GM18508 (cell line): ENCODE results near the gene CHST15.
"Not testable (repeated sequence)": the region's sequence is repeated elsewhere in the genome, so short reads cannot be mapped to it uniquely, and the experiment has no call there.

ENCODE experiments used
- ATAC-seq: cut with Tn5 transposase; IDR thresholded peaks from one replicate; pipeline ENCODE4 v1.9.1; 2021; ENCODE audit warnings: moderate number of reproducible peaks; ENCODE audit not compliant: insufficient read depth, unreplicated experiment

CHST15 gene

GRCh38 chr10:124048371-124049290, 44.8 kb downstream of the CHST15 start:
- no peak for ATAC-seq

DNA sequence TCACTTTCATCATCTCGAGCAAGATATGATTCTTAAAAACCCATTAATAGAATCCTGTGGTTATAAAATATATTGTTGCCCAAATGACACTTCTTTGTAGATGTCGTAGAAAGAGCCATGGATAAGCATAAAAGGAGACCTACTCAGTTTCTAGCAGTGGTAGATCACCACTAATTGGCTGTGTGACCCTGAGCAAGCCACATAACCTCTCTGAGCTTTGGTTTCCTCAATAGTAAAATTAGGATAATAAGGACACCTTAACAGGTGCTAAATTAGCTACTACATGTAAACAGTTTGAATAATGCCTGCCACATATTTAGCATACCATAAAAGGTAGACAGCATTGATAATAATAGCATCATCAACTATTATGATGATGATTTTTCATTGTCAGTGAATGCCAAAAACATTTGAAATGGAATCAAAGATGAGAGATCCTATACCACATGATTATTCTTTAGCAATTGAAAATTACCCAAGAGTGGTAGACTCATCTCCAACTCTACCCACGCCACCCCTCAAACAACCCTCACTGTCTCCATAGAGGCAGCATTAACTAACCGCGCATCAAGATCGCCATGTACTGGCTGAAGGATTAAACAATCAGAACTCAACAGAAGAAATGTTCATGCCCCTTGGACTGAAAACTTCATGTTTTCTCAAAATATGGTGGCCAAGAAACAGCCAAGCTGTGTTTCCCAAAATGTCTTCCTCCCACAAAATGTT, 45.8 kb downstream of the CHST15 start:
- no peak for ATAC-seq

DNA sequence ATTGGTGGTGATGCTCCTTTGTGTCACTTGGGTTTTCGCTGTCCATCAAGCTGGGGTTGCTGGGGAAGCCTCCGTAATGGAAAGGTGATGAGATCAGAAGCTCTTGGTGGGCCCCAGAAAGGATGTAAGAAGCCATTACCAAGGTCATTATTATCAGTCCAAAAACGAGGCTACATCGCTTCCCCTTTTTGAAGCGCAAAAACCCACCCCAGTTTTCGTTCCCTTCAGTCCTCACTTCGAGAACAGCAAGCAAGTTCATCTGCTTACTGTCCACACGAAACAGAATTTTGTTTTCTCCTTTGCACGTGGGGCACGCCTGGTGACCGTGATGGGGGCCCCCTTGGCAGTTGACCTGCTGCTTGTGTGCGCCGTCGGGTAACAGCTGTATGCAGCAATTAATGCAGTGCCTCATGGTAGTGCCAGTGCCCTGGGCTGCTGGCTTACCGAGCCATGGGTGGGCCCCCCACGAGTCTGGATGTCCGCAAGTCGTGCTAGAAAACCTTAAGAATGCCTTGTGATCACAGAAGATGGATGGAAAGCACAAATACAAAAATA, 47.5 kb downstream of the CHST15 start:
- ATAC-seq = no peak

- no peak for ATAC-seq
Observed at GRCh38 chr10:124045276-124045675, 48.1 kb downstream of the CHST15 start.

- ATAC-seq = no peak
Observed at GRCh38 chr10:124044143-124044862, 49.1 kb downstream of the CHST15 start.

DNA sequence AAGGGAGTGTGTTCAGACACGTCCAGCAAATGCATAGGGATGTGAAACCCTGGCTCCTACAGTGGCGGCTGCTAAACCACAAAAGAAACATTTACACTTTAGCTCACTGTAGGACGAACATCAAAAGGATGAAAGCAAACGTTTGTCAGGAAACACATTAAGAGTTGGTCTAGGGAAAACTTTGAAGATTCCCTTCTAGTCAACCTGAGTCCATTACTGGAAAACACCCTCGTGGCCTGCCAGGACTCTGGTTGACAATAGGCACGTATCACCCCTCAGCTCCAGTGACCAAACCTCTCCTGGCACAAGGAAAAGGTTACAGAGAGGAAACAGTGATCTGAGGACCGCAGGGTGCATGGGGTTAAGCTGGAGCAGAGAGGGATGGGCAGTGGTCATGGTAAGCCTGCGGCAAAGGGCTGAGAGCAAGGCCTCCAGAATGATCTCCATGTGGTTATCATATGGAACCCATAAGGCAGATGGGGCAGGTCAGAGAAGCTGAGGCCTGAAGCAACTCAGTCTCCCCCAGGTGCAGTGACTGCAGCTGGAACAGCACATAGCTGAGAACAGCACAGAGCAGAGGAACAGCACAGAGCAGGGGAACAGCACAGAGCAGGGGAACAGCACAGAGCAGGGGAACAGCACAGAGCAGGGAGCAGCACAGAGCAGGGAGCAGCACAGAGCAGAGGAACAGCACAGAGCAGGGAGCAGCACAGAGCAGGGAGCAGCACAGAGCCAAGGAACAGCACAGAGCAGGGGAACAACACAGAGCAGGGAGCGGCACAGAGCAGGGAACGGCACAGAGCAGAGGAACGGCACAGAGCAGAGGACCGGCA, 49.9 kb downstream of the CHST15 start:
- ATAC-seq = no peak

- no peak for ATAC-seq
Observed at GRCh38 chr10:124042656-124043309, 50.6 kb downstream of the CHST15 start.

DNA sequence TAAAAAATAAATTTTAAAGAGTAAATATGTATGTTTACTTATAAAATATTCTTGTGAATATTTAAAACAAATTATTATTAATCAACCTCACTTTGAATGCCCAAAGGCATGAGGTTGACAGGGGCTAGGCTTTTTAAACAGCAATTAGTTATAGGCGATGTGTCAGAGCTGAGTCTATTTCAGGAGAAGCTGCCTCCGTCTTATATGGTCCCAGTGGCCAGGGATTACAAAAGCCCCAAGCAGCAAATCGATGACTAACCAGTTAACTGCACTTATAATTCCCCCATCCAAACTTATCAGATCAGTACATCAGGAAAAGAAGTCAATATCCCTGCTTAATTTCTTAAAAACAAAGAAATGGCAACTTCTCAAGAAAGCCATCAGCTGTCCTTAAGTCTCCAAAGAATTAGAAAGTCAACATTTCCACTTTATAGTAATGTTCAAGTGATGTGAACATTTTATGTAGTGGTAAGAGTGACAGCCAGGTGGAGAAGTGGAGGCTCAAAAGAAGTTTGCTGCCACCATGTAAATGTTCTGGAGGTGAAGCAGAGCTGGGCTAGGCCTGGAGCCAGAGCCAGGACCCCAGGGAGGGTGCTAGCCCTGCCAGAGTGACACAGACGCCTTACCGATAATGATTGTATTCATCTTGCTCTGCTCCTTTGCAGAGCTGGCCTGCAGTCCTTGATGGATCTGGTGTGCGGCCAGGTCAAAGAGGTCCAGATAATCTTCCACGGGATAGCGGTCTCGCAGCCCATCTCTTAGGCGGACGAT, 51.5 kb downstream of the CHST15 start:
- no peak for ATAC-seq

DNA sequence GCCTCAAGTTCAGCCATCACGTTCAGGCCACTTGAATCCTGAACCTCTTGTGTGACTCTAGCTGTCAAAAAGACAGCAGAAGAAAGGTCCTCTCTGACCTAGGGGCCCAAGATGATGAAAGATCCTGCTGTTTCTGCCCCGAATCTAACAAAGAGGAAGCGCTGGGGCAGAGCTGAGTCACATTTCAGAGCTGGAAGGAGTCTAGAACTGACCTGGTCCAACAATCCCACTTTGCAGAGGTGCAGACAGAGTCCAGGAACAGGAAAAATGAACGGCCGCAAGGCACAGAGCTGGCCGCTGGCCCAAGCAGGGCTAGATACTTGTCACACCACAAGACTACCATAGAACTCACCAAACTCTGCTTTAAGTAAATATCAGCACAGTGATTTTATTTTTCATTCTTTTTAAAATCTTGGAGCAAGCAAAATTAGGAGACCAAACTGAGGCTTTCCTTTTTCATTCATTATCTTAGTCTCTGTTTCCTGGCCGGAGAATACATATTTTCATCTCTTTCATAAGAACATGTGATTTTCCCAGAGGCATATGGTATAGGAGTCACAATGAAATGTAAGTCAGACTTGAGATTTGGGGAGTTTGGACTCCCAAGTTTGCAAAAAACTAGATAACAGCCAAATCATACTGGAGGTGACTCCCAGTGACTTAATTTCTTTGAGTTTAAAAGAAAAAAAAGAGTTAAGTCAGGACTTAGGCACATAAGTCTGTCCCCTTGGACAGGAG, 52.8 kb downstream of the CHST15 start:
- ATAC-seq = no peak

- no peak for ATAC-seq
Observed at GRCh38 chr10:124039483-124040013, 53.9 kb downstream of the CHST15 start.

DNA sequence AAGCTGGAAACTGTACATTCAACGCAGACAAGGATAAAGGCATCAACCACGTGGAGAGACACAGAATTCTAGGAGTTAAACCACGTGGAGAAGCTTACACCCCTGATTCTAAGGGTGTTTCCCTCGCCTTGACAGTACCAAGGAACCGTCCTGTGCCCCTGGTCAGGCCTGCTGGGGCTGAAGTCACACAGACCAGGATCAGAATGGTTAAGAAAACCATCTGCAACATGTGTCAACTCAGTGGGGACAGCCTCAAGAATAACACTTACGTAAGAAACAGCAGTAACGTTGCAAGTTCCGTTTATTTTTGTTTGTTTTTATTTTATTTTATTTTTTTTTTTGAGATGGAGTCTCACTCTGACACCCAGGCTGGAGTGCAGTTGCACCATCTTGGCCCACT, 55.6 kb downstream of the CHST15 start:
- no peak for ATAC-seq

DNA sequence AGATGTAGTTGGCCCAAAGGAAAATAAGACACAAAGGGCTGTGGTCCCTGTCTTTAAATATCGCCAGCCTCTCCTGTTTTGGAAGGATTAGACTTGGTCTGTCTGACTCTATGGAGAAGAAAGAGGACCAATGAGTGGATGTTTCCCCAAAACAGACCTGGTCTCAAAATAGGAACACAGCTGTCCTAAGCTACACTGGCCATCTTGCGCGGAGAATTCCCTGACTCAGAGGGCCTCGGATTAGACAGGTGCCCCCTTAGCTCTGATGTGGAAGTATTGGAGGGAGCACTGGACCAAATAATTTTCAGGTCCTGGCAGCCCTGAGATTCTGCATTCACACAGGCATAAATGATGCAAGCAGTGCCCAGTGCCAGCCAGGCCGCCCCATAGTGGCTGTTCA, 56.1 kb downstream of the CHST15 start:
- ATAC-seq = no peak

DNA sequence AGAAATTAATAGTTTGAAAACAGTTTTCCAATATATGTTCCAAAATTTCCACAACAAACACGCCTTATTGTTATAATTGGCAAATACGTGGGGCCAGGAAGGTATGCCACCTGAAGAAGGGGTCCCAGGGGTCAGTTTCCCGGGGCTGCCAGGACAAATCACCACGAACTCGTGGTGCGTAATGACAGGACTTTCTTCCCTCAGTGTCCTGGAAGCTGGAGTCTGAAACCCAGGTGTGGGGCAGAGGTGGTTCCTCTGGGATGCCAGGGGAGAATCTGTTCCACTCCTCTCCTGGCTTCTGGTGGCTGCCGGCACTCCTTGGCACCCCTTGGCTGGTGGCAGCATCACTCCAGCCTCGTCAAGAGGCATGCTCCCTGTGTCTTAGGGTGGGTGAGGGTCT, 56.7 kb downstream of the CHST15 start:
- ATAC-seq = no peak

GRCh38 chr10:124035928-124036558, 57.4 kb downstream of the CHST15 start:
- ATAC-seq = peak; percentile 91

DNA sequence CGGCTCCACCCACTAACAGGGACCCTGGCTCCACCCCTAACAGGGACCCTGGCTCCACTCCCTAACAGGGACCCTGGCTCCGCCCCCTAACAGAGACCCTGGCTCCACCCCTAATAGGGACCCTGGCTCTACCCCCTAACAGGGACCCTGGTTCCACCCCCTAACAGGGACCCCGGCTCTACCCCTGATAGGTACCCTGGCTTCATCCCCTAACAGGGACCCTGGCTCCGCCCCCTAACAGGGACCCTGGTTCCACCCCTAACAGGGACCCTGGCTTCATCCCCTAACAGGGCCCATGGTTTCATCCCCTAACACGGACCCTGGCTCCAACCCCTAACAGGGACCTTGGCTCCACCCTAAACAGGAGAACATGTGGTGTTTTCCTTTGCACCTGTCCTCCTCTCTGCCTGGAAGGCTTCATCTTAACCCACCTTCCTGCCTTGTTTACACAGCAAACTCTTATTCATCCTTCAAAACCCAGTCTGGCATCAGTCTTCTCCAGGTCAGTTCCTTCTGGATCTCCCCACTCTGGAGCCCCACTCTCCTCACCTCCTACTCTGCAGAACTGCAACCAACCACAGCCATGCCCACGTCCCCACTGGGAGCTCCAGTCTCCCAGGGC, 58.0 kb downstream of the CHST15 start:
- no peak for ATAC-seq

DNA sequence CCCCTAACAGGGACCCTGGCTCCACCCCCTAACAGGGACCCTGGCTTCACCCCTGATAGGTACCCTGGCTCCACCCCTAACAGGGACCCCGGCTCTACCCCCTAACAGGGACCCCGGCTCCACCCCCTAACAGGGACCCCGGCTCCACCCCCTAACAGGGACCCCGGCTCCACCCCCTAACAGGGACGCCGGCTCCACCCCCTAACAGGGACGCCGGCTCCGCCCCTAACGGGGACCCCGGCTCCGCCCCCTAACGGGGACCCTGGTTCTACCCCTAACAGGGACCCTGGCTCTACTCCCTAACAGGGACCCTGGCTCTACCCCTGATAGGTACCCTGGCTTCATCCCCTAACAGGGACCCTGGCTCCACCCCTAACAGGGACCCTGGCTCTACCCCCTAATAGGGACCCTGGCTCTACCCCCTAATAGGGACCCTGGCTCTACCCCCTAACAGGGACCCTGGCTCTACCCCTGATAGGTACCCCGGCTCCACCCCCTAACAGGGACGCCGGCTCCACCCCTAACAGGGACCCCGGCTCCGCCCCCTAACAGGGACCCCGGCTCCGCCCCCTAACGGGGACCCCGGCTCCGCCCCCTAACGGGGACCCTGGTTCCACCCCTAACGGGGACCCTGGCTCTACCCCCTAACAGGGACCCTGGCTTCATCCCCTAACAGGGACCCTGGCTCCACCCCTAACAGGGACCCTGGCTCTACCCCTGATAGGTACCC, 58.7 kb downstream of the CHST15 start:
- not testable (repeated sequence) for ATAC-seq
